OCI-LY1 (cell line): ENCODE measurements around the gene PIAS2.

Experiments
- CTCF ChIP-seq: fragments of 200-600 bp; sonication (generic), shearing (Covaris generic); IDR thresholded peaks from 2 replicates; pipeline ENCODE4 v1.5.1; 2017; ENCODE audit warnings: mild to moderate bottlenecking, antibody characterized with exemption, low read length, moderate library complexity, mixed read lengths
- EZH2 ChIP-seq: fragments of 200-600 bp; sonication (generic), shearing (Covaris generic); IDR thresholded peaks from 2 replicates; pipeline ENCODE4 v1.8.0; 2017; ENCODE audit warnings: borderline replicate concordance, mixed run types, mild to moderate bottlenecking, antibody characterized with exemption, low read length, moderate library complexity, mixed read lengths

GRCh38 chr18:46877329-46877987 is 39.8 kb downstream of the PIAS2 start:
- no peak for TF ChIP-seq CTCF
- no peak for TF ChIP-seq EZH2
